ENCODE data around the gene ZNF805.
"Not testable (repeated sequence)": the region's sequence is repeated elsewhere in the genome, so short reads cannot be mapped to it uniquely, and the experiment has no call there.

Gene ZNF805

DNA sequence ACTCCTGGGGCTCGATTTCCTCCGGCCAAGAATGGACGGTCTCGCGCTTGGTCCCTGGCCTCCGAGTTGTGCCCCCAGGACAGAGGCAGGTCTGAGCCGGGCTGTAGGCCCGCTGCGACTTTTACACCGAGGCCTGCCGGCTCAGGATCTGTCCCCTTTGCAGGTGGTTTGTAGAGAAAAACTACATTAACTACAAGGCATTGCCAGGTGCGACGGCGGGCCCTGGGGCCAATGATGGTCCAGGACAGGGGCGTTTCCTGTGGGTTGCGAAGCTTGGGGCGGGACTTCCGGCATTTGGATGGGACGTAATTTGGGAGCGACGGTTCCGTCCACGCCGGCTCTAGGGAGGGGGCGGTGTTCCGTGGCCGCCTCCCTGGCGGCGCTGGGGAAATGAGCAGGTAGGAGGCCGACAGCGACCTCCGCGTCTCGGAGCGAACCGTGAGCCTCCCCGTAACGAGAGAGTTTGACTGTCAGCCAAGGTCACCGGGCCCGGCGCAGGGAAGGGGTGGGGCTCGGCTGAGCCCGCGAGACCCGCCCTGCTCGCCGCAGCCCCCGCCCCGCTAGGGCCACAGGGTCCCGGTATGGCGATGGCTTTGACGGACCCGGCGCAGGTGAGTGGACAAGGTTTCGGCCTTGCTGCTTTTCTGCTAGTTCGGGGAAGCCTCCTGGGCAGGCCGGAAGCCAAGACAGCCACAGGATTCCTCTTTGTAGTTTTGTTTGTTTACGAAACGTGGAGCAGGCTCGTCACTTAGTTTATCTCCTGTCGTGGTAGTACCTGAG is at the start of gene ZNF805:
Gene ZNF805, plus strand, starts transcription at position 322 of the 780 bp plus-strand sequence. Its CDS starts 260 bp downstream, at position 582.
- peak; percentile 96 for DNase-seq

GRCh38 chr19:57191141-57192076 is 49.0 kb upstream of the ZNF805 start, which contains the start of gene ZNF264:
Gene ZNF264, plus strand, starts transcription at chr19:57191500. Its CDS starts 414 bp downstream, at chr19:57191914.
- DNase-seq, result peak; percentile 87

DNA sequence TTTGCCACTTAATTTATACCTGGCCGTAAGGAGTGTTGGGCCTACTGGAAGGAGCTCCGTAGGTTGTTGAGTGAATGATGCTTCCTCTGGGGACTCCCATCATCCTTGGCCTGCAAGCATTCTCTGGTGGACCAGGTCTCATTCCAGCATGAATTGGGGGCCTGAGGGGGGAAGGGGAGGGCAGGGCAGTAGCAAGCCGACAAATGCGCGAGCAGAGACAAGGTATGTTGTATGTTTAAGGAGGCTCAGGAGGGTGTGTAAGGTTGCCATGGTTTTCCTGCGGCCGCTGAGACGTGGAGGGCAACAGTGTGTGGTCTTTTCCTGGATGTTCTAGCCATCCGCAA is 48.4 kb upstream of the ZNF805 start:
- no peak for DNase-seq

- DNase-seq, result no peak
Observed at GRCh38 chr19:57192993-57193392, 47.4 kb upstream of the ZNF805 start.

GRCh38 chr19:57197874-57198273 is 42.6 kb upstream of the ZNF805 start:
- not testable (repeated sequence) for DNase-seq

DNA sequence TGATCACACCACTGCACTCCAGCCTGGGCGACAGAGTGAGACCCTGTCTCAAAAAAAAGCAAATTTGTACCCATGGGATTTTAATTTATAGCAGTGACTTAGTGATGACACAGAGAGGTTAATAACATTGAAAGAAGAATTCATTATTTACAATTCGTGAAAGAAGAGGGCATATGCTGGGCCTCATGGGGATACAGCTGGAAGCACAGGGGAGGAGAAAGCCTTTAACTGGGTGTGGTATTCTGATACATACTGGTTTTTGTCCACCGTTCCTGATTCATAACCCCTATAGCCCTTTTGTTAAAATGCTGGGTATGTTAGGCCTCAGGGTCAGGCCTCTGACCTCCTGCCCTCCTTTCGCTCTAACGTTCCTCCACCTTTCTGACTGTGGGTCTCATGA is 38.3 kb upstream of the ZNF805 start:
- no peak for DNase-seq

- DNase-seq, result no peak
Observed at GRCh38 chr19:57210381-57210780, 30.1 kb upstream of the ZNF805 start.

DNA sequence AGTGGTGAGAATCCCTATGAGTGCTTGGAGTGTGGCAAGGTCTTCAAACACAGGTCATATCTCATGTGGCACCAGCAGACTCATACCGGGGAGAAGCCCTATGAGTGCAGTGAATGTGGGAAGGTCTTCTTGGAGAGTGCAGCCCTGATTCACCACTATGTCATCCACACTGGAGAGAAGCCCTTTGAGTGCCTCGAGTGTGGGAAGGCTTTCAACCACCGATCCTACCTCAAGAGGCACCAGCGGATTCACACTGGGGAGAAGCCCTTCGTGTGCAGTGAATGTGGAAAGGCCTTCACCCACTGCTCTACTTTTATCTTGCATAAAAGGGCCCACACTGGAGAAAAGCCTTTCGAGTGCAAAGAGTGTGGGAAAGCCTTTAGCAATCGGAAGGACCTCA is 28.3 kb upstream of the ZNF805 start:
- DNase-seq, result no peak

GRCh38 chr19:57227502-57227901 is 12.9 kb upstream of the ZNF805 start:
- DNase-seq, result no peak

- no peak for DNase-seq
Observed at GRCh38 chr19:57231686-57232085, 8.7 kb upstream of the ZNF805 start.

GRCh38 chr19:57233207-57233606 is 7.2 kb upstream of the ZNF805 start:
- DNase-seq, result no peak

- no peak for DNase-seq
Observed at GRCh38 chr19:57239982-57240310, 486 bp upstream of the ZNF805 start.

- no peak for DNase-seq
Observed at GRCh38 chr19:57241176-57241575, 744 bp downstream of the ZNF805 start.

- DNase-seq, result no peak
Observed at GRCh38 chr19:57242821-57243220, 2.4 kb downstream of the ZNF805 start.

DNA sequence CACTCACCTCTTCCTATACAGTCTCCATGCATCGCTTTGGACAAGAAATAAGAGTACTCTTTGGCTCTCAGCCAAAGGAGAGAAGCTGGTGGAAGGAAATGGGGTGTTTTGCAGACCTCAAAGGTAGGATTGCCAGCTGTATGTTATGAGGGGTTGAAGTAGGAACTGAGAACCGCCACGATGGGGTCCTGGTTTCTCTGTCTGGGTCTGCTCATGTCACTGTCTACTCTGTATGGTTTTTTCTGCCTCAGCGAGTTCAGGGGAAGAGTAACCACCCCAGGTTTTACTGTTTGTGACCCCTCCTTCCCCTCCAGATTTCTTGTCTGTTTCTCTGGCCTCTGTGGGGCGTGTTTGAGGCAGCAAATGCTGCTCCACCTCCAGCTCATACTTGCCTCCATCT is 4.1 kb downstream of the ZNF805 start:
- DNase-seq, result no peak

- no peak for DNase-seq
Observed at GRCh38 chr19:57245066-57245465, 4.6 kb downstream of the ZNF805 start.

GRCh38 chr19:57245959-57246358 is 5.5 kb downstream of the ZNF805 start:
- no peak for DNase-seq

DNA sequence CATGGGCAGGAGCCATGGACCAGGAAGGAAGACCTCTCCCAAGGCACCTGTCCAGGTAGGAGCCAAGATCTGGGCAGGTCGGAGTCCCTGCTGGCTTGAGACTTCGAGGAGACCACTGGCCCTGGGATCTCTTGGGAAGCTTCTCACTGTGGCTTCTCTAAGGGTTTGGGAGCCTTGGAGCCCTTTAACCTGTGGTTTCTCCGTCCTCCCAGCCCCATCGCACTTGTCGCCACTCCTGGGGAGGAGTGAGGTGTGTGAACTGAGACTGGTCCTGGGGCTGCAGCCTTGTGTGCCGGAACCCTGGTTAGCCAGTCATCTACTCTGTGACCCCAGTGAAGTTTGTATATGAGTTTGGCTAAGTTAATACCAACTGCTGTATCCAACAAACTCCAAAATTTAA is 8.2 kb downstream of the ZNF805 start:
- no peak for DNase-seq

- DNase-seq, result no peak
Observed at GRCh38 chr19:57249329-57249728, 8.9 kb downstream of the ZNF805 start.

GRCh38 chr19:57253767-57254166 is 13.3 kb downstream of the ZNF805 start:
- not testable (repeated sequence) for DNase-seq

- no peak for DNase-seq
Observed at GRCh38 chr19:57262044-57262443, 21.6 kb downstream of the ZNF805 start.

DNA sequence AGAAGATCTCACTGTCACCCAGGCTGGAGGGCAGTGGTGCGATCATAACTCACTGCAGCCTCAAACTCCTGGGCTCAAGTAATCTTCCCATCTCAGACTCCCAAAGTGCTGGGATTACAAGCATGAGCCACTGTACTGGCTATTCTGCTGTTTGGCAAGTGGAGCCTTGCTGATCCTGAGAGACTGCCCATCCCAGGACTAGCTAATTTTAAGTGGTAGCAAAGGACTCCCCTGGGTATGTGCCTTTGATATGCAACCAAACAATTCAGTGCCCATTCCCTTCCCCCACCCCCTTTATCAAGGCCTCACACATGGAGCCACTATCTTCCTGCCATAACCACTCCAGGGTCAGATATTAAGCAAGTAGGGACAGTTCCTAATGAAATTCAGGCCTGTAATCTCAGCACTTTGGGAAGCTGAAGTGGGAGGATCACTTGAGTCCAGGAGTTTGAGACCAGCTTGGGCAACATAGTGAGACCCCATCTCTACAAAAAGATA is 22.9 kb downstream of the ZNF805 start:
- no peak for DNase-seq

DNA sequence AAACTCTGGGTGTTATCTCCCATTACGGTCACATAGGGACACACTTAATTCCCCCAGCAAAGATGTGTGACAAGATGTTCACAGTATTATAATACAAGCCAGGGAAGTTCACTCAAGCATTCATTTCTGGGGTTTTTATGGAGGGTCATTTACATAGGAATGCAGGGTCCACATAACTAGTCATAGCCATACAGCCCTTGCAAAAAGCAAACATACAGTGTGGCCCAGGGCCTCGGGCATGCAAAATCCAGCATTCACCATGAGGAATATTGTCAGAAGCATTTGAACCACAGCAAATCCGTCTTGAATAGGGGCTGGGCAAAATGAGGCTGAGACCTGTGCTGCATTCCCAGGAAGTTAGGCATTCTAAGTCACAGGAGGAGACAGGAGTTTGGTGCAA is 26.9 kb downstream of the ZNF805 start:
- no peak for DNase-seq

Measured in CD4-positive, alpha-beta T cell treated with Interleukin-15 for 1 hour (primary cell).